Neuronal stem cell (in vitro differentiated cells): ENCODE measurements around the gene MSH5.

ENCODE experiments used
- DNase-seq: peaks from one replicate; pipeline ENCODE4 v3.0.0-alpha.2; 2013; ENCODE audit warnings: low spot score
- H2AFZ ChIP-seq: one replicate; pipeline ENCODE4 v1.6.1; 2013; ENCODE audit warnings: mild to moderate bottlenecking, low read length, inconsistent platforms
- H2AK5ac ChIP-seq: 2 replicates; pipeline ENCODE4 v1.6.1; 2013; ENCODE audit warnings: low read depth, mild to moderate bottlenecking, inconsistent platforms, low read length, moderate library complexity, mixed read lengths
- H2BK120ac ChIP-seq: 2 replicates; pipeline ENCODE4 v1.6.1; 2013; ENCODE audit warnings: low read depth, mild to moderate bottlenecking, inconsistent platforms, low read length, moderate library complexity, mixed read lengths
- H2BK12ac ChIP-seq: one replicate; pipeline ENCODE4 v1.6.1; 2013; ENCODE audit warnings: low read length, inconsistent platforms
- H2BK15ac ChIP-seq: 2 replicates; pipeline ENCODE4 v1.6.1; 2013; ENCODE audit warnings: mild to moderate bottlenecking, low read length, inconsistent platforms, mixed read lengths
- H2BK5ac ChIP-seq: one replicate; pipeline ENCODE4 v1.6.1; 2013; ENCODE audit warnings: inconsistent platforms, mild to moderate bottlenecking, low read length, moderate library complexity
- H3K14ac ChIP-seq: one replicate; pipeline ENCODE4 v1.6.1; 2013; ENCODE audit warnings: low read length, inconsistent platforms
- H3K18ac ChIP-seq: 2 replicates; pipeline ENCODE4 v1.6.1; 2013; ENCODE audit warnings: low read length, inconsistent platforms
- H3K23ac ChIP-seq: 2 replicates; pipeline ENCODE4 v1.6.1; 2013; ENCODE audit warnings: low read depth, mild to moderate bottlenecking, mixed read lengths, low read length, inconsistent platforms; ENCODE audit not compliant: poor library complexity
- H3K27ac ChIP-seq: replicated peaks from 3 replicates; pipeline ENCODE4 v1.5.1; 2013; ENCODE audit warnings: low read length, inconsistent platforms
- H3K27me3 ChIP-seq, 3 experiments: 2 replicates each; pipeline ENCODE4 v1.6.1; 2013; ENCODE audit warnings: low read length in 3 of 3, mild to moderate bottlenecking in 2 of 3, inconsistent platforms in 1 of 3, low read depth in 1 of 3, mixed read lengths in 1 of 3, moderate library complexity in 1 of 3; ENCODE audit not compliant: control insufficient read depth in 3 of 3, insufficient read depth in 3 of 3
- H3K36me3 ChIP-seq, 2 donors: replicated peaks in 1 of 2; 2 replicates each; pipeline ENCODE4 v1.6.1; 2013; ENCODE audit warnings: low read length in 2 of 2; ENCODE audit not compliant: control insufficient read depth in 2 of 2, insufficient read depth in 2 of 2
- H3K4ac ChIP-seq: 2 replicates; pipeline ENCODE4 v1.6.1; 2013; ENCODE audit warnings: inconsistent platforms, mild to moderate bottlenecking, low read length, moderate library complexity
- H3K4me1 ChIP-seq, 2 donors: 1 replicate in 1 of 2; 2 replicates in 1 of 2; pipeline ENCODE4 v1.6.1; 2013; ENCODE audit warnings: low read length in 2 of 2, low read depth in 1 of 2; ENCODE audit not compliant: control insufficient read depth in 2 of 2, insufficient read depth in 1 of 2
- H3K4me2 ChIP-seq: one replicate; pipeline ENCODE4 v1.6.1; 2013; ENCODE audit warnings: mild to moderate bottlenecking, low read length, inconsistent platforms; ENCODE audit not compliant: insufficient read depth, poor library complexity, severe bottlenecking
- H3K4me3 ChIP-seq, 2 donors: 2 replicates each; pipeline ENCODE4 v1.5.1; 2013; ENCODE audit warnings: low read length in 2 of 2, mild to moderate bottlenecking in 2 of 2, inconsistent platforms in 1 of 2, moderate library complexity in 1 of 2
- H3K79me1 ChIP-seq: one replicate; pipeline ENCODE4 v1.6.1; 2013; ENCODE audit warnings: low read depth, mild to moderate bottlenecking, inconsistent platforms, low read length, moderate library complexity
- H3K9ac ChIP-seq: one replicate; pipeline ENCODE4 v1.6.1; 2013; ENCODE audit warnings: mild to moderate bottlenecking, low read depth, low read length, inconsistent platforms; ENCODE audit not compliant: poor library complexity
- H3K9me3 ChIP-seq, 2 donors: replicated peaks in 1 of 2; 2 replicates each; pipeline versions ENCODE3 to v1.6.1; 2013; ENCODE audit warnings: low read length in 2 of 2, mild to moderate bottlenecking in 2 of 2, inconsistent platforms in 1 of 2, low read depth in 1 of 2, mixed read lengths in 1 of 2, moderate library complexity in 1 of 2; ENCODE audit not compliant: control insufficient read depth in 2 of 2, insufficient read depth in 1 of 2
- H4K8ac ChIP-seq: one replicate; pipeline ENCODE4 v1.6.1; 2013; ENCODE audit warnings: low read depth, mild to moderate bottlenecking, inconsistent platforms, low read length, moderate library complexity
- H4K91ac ChIP-seq: one replicate; pipeline ENCODE4 v1.6.1; 2013; ENCODE audit warnings: low read length, low read depth, mild to moderate bottlenecking, inconsistent platforms; ENCODE audit not compliant: poor library complexity
- WGBS, 2 donors: extraction: QIAGEN DNeasy Blood & Tissue Kit; methylation state at CpG; one replicate each; pipeline ENCODE4 v1.1.7; 2013; ENCODE audit warnings: missing lambda C conversion rate in 2 of 2, mixed read lengths in 1 of 2; ENCODE audit not compliant: insufficient read length in 2 of 2, insufficient replicate concordance in 1 of 2; ENCODE audit errors: extremely low coverage in 2 of 2; 5-methylcytosine and 5-hydroxymethylcytosine counted together

Gene MSH5

GRCh38 chr6:31771992-31772358 lies 32.2 kb downstream of the MSH5 start:
- H2AK5ac ChIP-seq = no peak overlapping the region
- H2BK15ac ChIP-seq = no peak overlapping the region
- no peaks in the 10 kb centered on the region for H3K27me3 ChIP-seq
- no peak for DNase-seq
- H3K27ac ChIP-seq = no peak overlapping the region
- no peak overlapping the region for H3K4me2 ChIP-seq
- no peak overlapping the region for H3K4me3 ChIP-seq
- no peak overlapping the region for H4K91ac ChIP-seq
- no peak overlapping the region for H2BK5ac ChIP-seq
- no peak overlapping the region for H2AFZ ChIP-seq
- no peak overlapping the region for H3K23ac ChIP-seq
- H2BK12ac ChIP-seq = no peak overlapping the region
- H4K8ac ChIP-seq = no peak overlapping the region
- H3K36me3 ChIP-seq = no peaks in the 10 kb centered on the region
- H3K4me1 ChIP-seq = peaks cover 3 to 7% of the 10 kb centered on the region in 2 donors
- H3K18ac ChIP-seq = no peak overlapping the region
- H3K79me1 ChIP-seq = no peaks in the 10 kb centered on the region
- H2BK120ac ChIP-seq = no peak overlapping the region
- no CpG with 5 or more reads among the region's 4 CpGs for WGBS, 2 donors
- no peak overlapping the region for H3K4ac ChIP-seq
- H3K9me3 ChIP-seq = peaks cover 0 to 1% of the 10 kb centered on the region in 2 donors
- no peak overlapping the region for H3K14ac ChIP-seq
- no peak overlapping the region for H3K9ac ChIP-seq

DNA sequence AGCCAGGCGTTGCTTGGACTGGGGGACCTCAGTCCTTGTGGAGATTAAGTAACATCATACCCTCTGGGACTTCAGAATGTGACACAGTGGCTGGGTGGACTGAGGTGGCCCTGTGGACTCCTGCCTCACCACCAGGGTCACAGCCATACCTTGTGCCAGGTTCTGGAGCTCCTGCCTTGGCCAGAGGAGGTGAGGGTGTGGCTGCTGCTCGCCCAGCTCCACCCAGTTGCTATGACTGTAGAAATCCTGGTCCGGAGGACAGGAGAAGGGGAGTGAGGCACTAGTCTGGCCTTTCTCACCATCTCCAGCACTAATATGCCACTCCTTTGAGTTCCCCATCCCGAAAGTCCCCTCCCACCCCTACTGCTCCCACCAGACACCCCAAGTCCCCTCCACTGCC lies 35.4 kb downstream of the MSH5 start:
- no peak overlapping the region for H2AK5ac ChIP-seq
- no peak overlapping the region for H2BK15ac ChIP-seq
- H3K4ac ChIP-seq = no peak overlapping the region
- no peak overlapping the region for H3K27ac ChIP-seq
- no peak overlapping the region for H2AFZ ChIP-seq
- no peak overlapping the region for H3K14ac ChIP-seq
- H3K23ac ChIP-seq = no peak overlapping the region
- H3K18ac ChIP-seq = peak overlapping the region; percentile 60
- no peaks in the 10 kb centered on the region for H3K79me1 ChIP-seq
- no peak overlapping the region for H4K91ac ChIP-seq
- no peaks in the 10 kb centered on the region for H3K9me3 ChIP-seq
- peaks cover 16 to 28% of the 10 kb centered on the region in 2 donors for H3K36me3 ChIP-seq
- no peak overlapping the region for H3K9ac ChIP-seq
- H3K27me3 ChIP-seq = no peaks in the 10 kb centered on the region
- no CpG with 5 or more reads among the region's 4 CpGs for WGBS, 2 donors
- H4K8ac ChIP-seq = no peak overlapping the region
- peaks cover 4 to 8% of the 10 kb centered on the region in 2 donors for H3K4me1 ChIP-seq
- no peak for DNase-seq
- H2BK12ac ChIP-seq = no peak overlapping the region
- H3K4me3 ChIP-seq = no peak overlapping the region
- no peak overlapping the region for H2BK5ac ChIP-seq
- no peak overlapping the region for H3K4me2 ChIP-seq
- H2BK120ac ChIP-seq = no peak overlapping the region

GRCh38 chr6:31775633-31776484 lies 36.1 kb downstream of the MSH5 start:
- no peak overlapping the region for H4K91ac ChIP-seq
- H3K18ac ChIP-seq = no peak overlapping the region
- no peak overlapping the region for H3K4me3 ChIP-seq
- H2BK15ac ChIP-seq = peak overlapping the region; percentile 86
- no peak overlapping the region for H2AFZ ChIP-seq
- no peaks in the 10 kb centered on the region for H3K27me3 ChIP-seq
- H2BK12ac ChIP-seq = no peak overlapping the region
- H3K27ac ChIP-seq = no peak overlapping the region
- peaks cover 23 to 35% of the 10 kb centered on the region in 2 donors for H3K36me3 ChIP-seq
- H2BK5ac ChIP-seq = no peak overlapping the region
- H3K14ac ChIP-seq = peak overlapping the region; percentile 47
- H3K4me2 ChIP-seq = no peak overlapping the region
- H3K4ac ChIP-seq = no peak overlapping the region
- H3K23ac ChIP-seq = peak overlapping the region; percentile 93
- H3K9me3 ChIP-seq = no peaks in the 10 kb centered on the region
- no peaks in the 10 kb centered on the region for H3K79me1 ChIP-seq
- DNase-seq = no peak
- H2AK5ac ChIP-seq = peak overlapping the region; percentile 71
- no CpG with 5 or more reads among the region's 32 CpGs for WGBS, 2 donors
- no peak overlapping the region for H4K8ac ChIP-seq
- H3K9ac ChIP-seq = peak overlapping the region; percentile 72
- H2BK120ac ChIP-seq = no peak overlapping the region
- peaks cover 4 to 8% of the 10 kb centered on the region in 2 donors for H3K4me1 ChIP-seq

- WGBS, 2 donors = no CpG with 5 or more reads among the region's 14 CpGs
- H4K91ac ChIP-seq = no peak overlapping the region
- H2BK5ac ChIP-seq = peak overlapping the region; percentile 53
- peak overlapping the region; percentile 11 for H3K4me2 ChIP-seq
- H3K27ac ChIP-seq = no peak overlapping the region
- peak overlapping the region; percentile 81 for H2AK5ac ChIP-seq
- peak overlapping the region; percentile 93 for H3K23ac ChIP-seq
- peaks cover 4 to 8% of the 10 kb centered on the region in 2 donors for H3K4me1 ChIP-seq
- no peak overlapping the region for H4K8ac ChIP-seq
- no peaks in the 10 kb centered on the region for H3K79me1 ChIP-seq
- H3K18ac ChIP-seq = peak overlapping the region; percentile 80
- no peak for DNase-seq
- H3K9me3 ChIP-seq = no peaks in the 10 kb centered on the region
- peak overlapping the region; percentile 47 for H3K14ac ChIP-seq
- no peak overlapping the region for H2BK120ac ChIP-seq
- peaks cover 28 to 41% of the 10 kb centered on the region in 2 donors for H3K36me3 ChIP-seq
- H2BK15ac ChIP-seq = peak overlapping the region; percentile 86
- H2AFZ ChIP-seq = no peak overlapping the region
- peak overlapping the region; percentile 21 for H3K9ac ChIP-seq
- no peak overlapping the region for H3K4ac ChIP-seq
- no peak overlapping the region for H3K4me3 ChIP-seq
- H2BK12ac ChIP-seq = no peak overlapping the region
- H3K27me3 ChIP-seq = no peaks in the 10 kb centered on the region
Measured at GRCh38 chr6:31776485-31776988, 36.7 kb downstream of the MSH5 start.
